Neural progenitor cell (in vitro differentiated cells): ENCODE measurements around the gene DCTN2.

Experiments used
- EZH2 ChIP-seq: fragments of 200-600 bp; sonication (generic); IDR thresholded peaks from 2 replicates; pipeline ENCODE4 v1.6.1; 2017; ENCODE audit warnings: antibody characterized with exemption, mild to moderate bottlenecking, moderate library complexity
- TF ChIP-seq, protein P1 (sequence below): fragments of 200-600 bp; sonication (generic); IDR thresholded peaks from 2 replicates; pipeline ENCODE4 v1.5.1; 2017; ENCODE audit warnings: antibody characterized with exemption, mild to moderate bottlenecking

GRCh38 chr12:57530396-57531142 is 16.4 kb downstream of the DCTN2 start:
- TF ChIP-seq, protein P1, sequence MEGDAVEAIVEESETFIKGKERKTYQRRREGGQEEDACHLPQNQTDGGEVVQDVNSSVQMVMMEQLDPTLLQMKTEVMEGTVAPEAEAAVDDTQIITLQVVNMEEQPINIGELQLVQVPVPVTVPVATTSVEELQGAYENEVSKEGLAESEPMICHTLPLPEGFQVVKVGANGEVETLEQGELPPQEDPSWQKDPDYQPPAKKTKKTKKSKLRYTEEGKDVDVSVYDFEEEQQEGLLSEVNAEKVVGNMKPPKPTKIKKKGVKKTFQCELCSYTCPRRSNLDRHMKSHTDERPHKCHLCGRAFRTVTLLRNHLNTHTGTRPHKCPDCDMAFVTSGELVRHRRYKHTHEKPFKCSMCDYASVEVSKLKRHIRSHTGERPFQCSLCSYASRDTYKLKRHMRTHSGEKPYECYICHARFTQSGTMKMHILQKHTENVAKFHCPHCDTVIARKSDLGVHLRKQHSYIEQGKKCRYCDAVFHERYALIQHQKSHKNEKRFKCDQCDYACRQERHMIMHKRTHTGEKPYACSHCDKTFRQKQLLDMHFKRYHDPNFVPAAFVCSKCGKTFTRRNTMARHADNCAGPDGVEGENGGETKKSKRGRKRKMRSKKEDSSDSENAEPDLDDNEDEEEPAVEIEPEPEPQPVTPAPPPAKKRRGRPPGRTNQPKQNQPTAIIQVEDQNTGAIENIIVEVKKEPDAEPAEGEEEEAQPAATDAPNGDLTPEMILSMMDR, result no peak
- no peak for TF ChIP-seq EZH2
